GM12872 (cell line): ENCODE results near the gene CGGBP1.

Source experiments
- TF ChIP-seq, protein P1 (sequence below): IDR thresholded peaks from 3 replicates; pipeline ENCODE4 v1.5.1; 2011; ENCODE audit warnings: low read depth, mild to moderate bottlenecking, low read length, moderate library complexity; ENCODE audit not compliant: insufficient read depth

Gene CGGBP1, protein sequence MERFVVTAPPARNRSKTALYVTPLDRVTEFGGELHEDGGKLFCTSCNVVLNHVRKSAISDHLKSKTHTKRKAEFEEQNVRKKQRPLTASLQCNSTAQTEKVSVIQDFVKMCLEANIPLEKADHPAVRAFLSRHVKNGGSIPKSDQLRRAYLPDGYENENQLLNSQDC

DNA sequence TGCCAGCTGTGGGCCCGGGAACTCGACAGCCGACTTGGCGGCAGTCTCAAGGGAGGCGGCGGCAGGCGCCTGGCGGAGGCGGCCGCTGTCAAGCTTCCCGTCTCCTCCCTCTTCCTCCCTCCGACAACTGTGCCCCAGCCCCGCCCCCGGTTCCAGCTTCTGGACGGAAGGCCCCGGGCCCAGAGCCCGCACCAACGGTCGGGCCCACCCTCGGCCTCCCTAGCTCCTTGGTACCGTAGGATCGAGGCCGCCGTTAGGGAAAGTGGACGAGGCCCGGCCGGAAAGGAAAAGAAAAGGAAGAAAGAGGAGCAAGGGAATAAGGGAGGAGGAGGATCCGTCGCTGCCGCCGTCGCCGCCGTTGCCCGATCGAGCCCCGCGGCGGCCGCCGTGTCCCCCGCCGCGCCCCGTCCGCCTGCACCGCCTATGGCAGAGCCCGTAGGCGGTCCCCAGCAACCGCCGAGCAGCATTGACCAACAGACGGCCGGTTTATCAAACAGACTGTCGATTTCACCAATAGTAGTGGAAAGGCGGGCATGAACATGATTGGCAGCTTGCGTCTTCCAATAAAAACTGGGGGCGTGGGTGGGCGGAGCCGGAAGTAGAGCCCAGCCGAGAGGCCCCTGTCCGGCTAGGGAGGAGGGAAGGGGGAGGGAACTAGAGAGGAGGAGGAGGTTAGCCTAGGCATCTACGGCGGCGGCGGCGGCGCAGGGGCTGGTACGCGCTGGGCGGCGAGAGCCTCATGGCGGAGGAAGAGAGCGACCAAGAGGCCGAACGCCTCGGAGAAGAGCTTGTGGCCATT, at the start of gene CGGBP1, which contains the start of gene ZNF654:
Gene CGGBP1, minus strand, starts transcription at position 425 of the 799 bp plus-strand sequence. CDS start 3,029 bp downstream, outside the sequence.
Gene ZNF654, plus strand, starts transcription at position 675 of the 799 bp plus-strand sequence. Its CDS starts 65 bp downstream, at position 740.
- TF ChIP-seq, protein P1, sequence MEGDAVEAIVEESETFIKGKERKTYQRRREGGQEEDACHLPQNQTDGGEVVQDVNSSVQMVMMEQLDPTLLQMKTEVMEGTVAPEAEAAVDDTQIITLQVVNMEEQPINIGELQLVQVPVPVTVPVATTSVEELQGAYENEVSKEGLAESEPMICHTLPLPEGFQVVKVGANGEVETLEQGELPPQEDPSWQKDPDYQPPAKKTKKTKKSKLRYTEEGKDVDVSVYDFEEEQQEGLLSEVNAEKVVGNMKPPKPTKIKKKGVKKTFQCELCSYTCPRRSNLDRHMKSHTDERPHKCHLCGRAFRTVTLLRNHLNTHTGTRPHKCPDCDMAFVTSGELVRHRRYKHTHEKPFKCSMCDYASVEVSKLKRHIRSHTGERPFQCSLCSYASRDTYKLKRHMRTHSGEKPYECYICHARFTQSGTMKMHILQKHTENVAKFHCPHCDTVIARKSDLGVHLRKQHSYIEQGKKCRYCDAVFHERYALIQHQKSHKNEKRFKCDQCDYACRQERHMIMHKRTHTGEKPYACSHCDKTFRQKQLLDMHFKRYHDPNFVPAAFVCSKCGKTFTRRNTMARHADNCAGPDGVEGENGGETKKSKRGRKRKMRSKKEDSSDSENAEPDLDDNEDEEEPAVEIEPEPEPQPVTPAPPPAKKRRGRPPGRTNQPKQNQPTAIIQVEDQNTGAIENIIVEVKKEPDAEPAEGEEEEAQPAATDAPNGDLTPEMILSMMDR = no peak

DNA sequence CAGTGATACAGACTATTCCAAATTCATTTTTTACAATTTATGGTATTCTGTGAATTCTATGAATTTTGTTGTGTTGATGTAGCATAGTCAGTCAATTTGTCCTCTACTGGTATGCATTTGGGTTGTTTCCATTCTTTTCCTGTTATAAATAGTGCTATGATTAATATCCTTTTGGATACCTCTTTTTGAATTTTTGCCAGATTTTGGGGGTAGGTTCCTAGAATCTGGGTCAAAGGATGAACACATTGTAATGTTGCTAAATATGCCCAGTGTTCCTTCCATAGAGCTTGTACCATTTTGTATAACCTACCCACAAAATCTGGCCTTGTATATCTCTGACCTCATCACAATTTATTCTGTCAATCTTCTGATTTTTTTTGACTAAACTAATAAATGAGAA, 46.5 kb upstream of the CGGBP1 start:
- TF ChIP-seq, protein P1 = no peak

DNA sequence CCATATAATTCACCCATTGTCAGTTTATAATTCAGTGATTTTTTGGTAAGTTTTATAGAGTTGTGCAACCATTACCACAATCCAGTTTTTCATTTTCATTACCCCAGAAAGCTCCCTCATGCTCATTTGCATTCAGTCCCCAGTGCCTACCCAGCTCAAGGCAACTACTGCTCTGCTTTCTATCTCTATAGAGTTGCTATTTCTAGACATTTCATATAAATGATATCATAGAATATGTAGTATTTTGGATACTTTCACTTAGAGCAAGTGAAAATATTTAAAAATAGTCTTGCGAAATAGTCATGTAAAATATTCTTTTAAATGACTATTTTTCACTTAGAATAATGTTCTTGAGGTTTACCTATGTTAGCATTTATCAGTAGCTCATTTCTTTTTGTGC, 42.3 kb upstream of the CGGBP1 start:
- TF ChIP-seq, protein P1 = no peak

DNA sequence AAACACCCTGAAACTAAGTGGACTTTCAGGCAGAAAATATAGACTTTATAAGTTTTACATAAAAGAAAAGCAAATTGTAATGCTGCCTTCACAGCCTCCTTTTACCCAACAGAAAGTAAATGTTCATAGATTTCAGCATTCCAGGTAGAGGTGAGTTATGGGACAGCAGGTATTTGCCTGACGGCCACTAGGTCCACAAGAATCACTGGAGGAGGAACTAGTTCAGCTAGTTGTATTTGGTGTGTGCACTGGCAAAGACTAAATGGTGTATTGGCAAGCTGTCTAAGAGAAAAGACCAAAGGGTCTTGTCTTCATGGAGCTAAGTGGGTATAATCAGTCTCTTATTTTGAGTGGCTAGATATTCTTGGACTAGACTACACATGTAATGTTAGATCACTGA, 34.5 kb upstream of the CGGBP1 start:
- TF ChIP-seq, protein P1 = no peak

DNA sequence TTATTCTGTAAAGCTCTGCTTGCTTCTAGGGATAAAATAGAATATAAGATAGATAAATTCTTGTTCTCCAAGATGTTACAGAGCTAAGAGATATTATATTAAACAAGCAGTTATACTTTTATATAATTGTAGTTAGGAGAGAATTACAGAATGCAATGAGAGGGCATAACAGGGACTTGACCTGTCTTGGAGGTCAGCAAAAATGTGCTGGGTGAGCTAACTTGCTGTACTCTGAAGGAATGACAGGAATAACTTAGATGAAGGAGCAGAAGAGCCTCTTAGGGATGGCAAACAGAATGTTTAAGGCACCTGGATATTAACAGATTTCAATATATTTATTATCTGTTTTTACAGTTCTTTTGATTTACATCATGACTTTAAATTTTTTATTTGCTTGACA, 33.5 kb upstream of the CGGBP1 start:
- TF ChIP-seq, protein P1 = no peak

DNA sequence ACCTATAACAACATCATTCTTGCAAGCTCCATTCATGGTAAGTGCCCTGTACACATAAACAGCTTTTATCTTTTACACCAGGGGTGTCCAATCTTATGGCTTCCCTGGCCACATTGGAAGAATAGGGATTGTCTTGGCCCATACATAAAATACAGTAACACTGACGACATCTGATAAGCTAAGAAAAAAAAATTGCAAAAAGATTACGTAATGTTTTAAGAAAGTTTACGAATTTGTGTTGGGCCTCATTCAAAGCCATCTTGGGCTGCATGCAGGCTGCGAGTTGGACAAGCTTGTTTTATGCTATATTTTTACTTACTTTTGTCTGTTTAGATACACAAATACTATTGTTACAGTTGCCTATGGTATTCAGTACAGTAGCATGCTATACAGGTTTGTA, 31.9 kb upstream of the CGGBP1 start:
- TF ChIP-seq, protein P1 = no peak

DNA sequence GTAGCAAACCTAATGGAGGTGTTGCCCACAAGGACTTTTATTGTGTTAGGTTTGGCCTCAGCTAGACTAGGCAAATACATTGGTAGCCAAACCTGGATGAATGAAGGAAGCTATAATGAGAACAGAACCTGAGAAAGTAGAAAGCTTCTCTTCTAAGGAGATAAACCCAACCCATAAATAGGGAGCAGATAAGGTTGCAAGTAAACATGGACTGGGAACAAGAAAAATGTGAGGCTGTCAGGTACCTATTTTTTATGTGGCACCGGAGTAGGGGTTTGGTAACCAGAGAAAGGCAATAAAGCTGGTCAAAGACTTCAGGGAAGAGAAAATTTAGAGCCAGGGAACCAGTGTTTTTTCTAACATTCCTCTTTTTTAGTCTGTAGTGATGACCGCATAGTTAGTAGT, 25.3 kb upstream of the CGGBP1 start:
- TF ChIP-seq, protein P1 = no peak
